ENCODE measurements around the gene EDARADD.
"Not testable (repeated sequence)": the region's sequence is repeated elsewhere in the genome, so short reads cannot be mapped to it uniquely, and the experiment has no call there.

The EDARADD gene

DNA sequence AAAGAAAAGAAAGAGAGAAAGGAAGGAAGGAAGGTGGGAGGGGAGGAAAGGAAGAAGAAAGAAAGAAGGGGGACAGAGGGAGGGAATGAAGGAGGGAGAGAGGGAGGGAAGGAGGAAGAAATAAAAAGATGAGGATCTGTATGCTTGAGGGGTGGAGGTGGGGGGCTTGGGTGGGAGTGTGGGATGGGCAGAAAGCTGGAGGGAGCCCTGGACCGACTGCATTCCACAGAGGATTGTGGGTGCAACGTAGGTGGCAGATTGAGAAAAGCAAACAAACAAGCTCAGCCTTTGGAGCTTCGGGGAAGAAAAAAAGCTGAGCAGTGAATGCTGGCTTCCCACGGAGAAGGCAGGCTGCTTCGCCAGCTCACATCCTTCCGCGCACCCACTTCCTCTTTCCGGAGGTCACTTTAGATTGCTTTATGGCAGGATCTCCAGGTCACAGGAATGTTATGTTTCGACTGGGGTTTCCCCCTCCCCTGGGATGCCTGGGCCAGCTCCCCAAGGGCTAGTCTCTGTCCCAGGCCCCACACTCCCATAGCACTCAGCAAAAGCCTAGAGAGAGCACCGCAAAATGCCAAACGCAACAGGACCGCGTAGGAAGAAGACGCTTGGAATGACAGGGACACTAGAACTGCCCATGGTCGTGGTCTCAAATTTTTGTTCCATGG is 109.0 kb downstream of the EDARADD start:
- TF ChIP-seq, protein P1, sequence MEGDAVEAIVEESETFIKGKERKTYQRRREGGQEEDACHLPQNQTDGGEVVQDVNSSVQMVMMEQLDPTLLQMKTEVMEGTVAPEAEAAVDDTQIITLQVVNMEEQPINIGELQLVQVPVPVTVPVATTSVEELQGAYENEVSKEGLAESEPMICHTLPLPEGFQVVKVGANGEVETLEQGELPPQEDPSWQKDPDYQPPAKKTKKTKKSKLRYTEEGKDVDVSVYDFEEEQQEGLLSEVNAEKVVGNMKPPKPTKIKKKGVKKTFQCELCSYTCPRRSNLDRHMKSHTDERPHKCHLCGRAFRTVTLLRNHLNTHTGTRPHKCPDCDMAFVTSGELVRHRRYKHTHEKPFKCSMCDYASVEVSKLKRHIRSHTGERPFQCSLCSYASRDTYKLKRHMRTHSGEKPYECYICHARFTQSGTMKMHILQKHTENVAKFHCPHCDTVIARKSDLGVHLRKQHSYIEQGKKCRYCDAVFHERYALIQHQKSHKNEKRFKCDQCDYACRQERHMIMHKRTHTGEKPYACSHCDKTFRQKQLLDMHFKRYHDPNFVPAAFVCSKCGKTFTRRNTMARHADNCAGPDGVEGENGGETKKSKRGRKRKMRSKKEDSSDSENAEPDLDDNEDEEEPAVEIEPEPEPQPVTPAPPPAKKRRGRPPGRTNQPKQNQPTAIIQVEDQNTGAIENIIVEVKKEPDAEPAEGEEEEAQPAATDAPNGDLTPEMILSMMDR (IDR thresholded peaks at IDR 0.05; ENCODE audit: insufficient read depth, low read depth, low read length, missing control alignments) = no peak
- peak; percentile 85 for DNase-seq (ENCODE audit: low read depth)
- peak overlapping the region; percentile 16 for H3K4me3 ChIP-seq (ENCODE audit: low read length)

GRCh38 chr1:236504338-236504737 is 110.3 kb downstream of the EDARADD start:
- H3K4me3 ChIP-seq (ENCODE audit: low read length); DNase-seq (ENCODE audit: low read depth): not testable (repeated sequence)

DNA sequence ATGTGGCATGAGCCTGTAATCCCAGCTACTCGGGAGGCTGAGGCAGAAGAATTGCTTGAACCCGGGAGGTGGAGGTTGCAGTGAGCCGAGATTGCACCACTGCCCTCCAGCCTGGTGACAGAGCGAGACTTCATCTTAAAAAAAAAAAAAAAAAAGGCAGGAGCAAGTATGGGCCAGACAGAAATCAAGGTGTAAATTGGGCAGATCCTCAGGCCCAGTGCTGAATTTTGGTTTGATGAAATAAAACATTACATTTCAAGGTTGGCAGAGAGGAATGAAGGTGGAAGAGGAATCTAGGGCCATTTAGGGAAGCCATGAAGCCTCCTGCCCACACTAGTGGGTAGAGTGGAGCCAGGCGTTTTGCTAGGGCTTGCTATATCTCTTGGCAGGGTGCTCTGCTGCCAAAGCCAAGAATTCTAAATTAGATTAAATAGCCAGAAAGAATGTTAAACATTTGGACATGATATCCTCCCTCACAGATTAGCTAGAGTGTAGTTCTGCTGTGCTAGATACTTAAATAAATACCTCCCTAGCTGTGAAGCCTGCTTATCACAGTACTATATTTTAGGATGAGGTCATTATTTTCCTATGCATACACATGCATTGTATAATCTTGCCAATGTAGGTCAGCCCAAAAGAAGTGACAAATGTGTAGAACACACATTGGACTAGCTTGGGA is 113.1 kb downstream of the EDARADD start:
- TF ChIP-seq, protein P1 (IDR thresholded peaks at IDR 0.05; ENCODE audit: insufficient read depth, low read depth, low read length, missing control alignments) = no peak
- H3K4me3 ChIP-seq (ENCODE audit: low read length) = no peak overlapping the region
- no peak for DNase-seq (ENCODE audit: low read depth)

- TF ChIP-seq, protein P1 (IDR thresholded peaks at IDR 0.05; ENCODE audit: insufficient read depth, low read depth, low read length, missing control alignments) = no peak
Observed at GRCh38 chr1:236508593-236509027, 114.5 kb downstream of the EDARADD start.

DNA sequence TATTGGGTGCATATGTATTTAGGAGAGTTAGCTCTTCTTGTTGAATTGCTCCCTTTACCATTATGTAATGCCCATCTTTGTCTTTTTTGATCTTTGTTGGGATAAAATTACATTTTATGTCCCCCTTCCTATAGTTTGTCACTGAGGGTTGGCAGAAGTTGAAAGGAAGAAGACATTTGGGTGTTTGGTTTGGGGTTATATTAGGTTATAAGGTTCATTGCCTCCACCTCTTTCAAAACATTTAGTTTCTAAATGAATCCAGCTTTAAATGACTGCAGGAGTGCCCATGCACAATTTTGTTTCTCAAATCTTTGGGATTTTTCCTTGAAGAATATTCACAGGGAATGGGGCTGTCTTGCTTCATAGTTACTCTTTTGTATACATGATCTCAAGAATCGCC is 115.1 kb downstream of the EDARADD start:
- no peak for DNase-seq (ENCODE audit: low read depth)
- H3K4me3 ChIP-seq (ENCODE audit: low read length) = no peak overlapping the region
- TF ChIP-seq, protein P1 (IDR thresholded peaks at IDR 0.05; ENCODE audit: insufficient read depth, low read depth, low read length, missing control alignments) = no peak

More at GRCh38 chr1:236508593-236509027, 114.5 kb downstream of the EDARADD start:
- DNase-seq (ENCODE audit: low read depth) = no peak
- no peak overlapping the region for H3K4me3 ChIP-seq (ENCODE audit: low read length)

DNA sequence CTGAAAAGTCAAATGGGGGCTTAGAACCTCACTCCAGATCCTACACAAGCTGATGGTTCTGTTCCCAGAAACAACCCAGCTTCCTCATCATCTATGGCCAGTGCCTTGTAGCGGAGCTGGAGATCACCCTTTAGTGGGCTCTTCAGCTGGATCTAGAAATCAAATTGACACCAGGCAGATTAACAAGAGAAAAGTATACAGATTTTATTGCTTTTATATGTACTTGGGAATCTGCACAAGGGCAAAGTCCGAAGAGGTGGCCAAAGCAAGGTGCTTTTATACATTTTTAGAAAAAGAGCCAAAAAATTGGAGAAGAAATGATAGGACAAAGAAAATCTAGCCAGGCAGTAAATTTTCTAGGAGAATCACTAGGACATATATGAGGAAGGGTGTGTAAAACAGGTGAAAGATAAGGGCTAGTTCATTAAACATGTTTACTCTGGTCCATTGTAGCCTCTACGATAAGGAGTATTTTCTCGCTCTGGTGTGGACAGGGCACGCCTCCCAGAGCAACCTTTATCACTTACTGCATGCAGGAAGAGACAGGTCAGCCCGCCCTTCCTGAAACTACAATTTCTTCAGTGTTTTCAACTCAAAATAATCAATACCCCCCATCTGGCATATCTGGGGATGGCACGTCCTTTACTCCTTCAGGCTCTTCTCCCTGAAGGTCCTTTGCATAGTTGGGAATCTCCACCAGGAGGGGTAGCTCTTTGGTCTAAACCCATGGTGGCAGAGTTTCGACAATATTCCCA is 115.7 kb downstream of the EDARADD start:
- TF ChIP-seq, protein P1 (IDR thresholded peaks at IDR 0.05; ENCODE audit: insufficient read depth, low read depth, low read length, missing control alignments) = no peak
- H3K4me3 ChIP-seq (ENCODE audit: low read length) = no peak overlapping the region
- no peak for DNase-seq (ENCODE audit: low read depth)

DNA sequence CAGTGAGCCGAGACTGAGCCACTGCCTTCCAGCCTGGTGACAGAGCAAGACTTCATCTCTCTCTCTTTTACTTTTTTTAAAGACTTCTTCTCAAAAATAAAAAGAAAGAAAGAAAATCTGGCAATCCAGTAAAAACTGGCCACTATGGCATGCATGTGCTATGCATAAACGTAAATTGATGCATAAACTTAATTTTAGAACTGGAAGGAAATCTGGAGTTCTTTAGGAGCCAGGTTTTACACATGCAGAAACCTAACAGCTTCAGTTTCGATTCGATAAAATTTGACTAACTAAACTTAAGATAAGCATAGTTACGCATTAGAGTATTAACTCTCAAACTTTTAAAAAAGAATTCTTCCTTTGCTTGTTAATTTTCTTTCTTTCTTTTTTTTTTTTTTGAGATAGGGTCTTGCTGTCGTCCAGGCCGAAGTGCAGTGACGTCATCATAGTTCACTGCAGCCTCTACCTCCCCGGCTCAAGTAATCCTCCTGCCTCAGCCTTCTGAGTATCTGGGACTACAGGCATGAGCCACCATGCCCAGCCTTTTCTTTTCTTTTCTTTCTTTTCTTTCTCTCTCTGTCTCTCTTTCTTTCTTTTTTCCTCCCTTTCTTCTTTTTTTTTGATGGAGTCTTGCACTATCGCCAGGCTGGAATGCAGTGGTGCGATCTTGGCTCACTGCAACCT is 117.8 kb downstream of the EDARADD start:
- H3K4me3 ChIP-seq (ENCODE audit: low read length) = no peak overlapping the region
- TF ChIP-seq, protein P1 (IDR thresholded peaks at IDR 0.05; ENCODE audit: insufficient read depth, low read depth, low read length, missing control alignments) = no peak
- DNase-seq (ENCODE audit: low read depth) = no peak

Data from epithelial cell of esophagus (primary cell).